HG03097 (cell line): ENCODE data around the gene NCOA5.

ENCODE experiments used
- ATAC-seq: cut with Tn5 transposase; IDR thresholded peaks from one replicate; pipeline ENCODE4 v1.9.1; 2021; ENCODE audit not compliant: unreplicated experiment, low FRiP score

Gene NCOA5

GRCh38 chr20:46089417-46090388 lies at the start of gene NCOA5:
Gene NCOA5 (minus strand): TSS chr20:46089962. CDS start chr20:46079424, 10,538 bp downstream.
- peak; percentile 80 for ATAC-seq

GRCh38 chr20:46139266-46139889 lies 49.6 kb upstream of the NCOA5 start:
- no peak for ATAC-seq

- ATAC-seq: no peak
Measured at GRCh38 chr20:46137816-46138215, 48.1 kb upstream of the NCOA5 start.

- ATAC-seq: no peak
Measured at GRCh38 chr20:46135856-46136633, 46.3 kb upstream of the NCOA5 start.

- ATAC-seq: no peak
Measured at GRCh38 chr20:46134716-46135115, 45.0 kb upstream of the NCOA5 start.

GRCh38 chr20:46133886-46134654 lies 44.3 kb upstream of the NCOA5 start:
- ATAC-seq: no peak

- ATAC-seq: no peak
Measured at GRCh38 chr20:46132705-46133120, 43.0 kb upstream of the NCOA5 start.

- ATAC-seq: no peak
Measured at GRCh38 chr20:46131396-46131795, 41.6 kb upstream of the NCOA5 start.

- no peak for ATAC-seq
Measured at GRCh38 chr20:46130534-46130933, 40.8 kb upstream of the NCOA5 start.

- no peak for ATAC-seq
Measured at GRCh38 chr20:46129955-46130481, 40.3 kb upstream of the NCOA5 start.

- no peak for ATAC-seq
Measured at GRCh38 chr20:46128310-46129151, 38.8 kb upstream of the NCOA5 start.

GRCh38 chr20:46127396-46128010 lies 37.7 kb upstream of the NCOA5 start:
- ATAC-seq: no peak

GRCh38 chr20:46126440-46127056 lies 36.8 kb upstream of the NCOA5 start:
- no peak for ATAC-seq

GRCh38 chr20:46123482-46124245 lies 33.9 kb upstream of the NCOA5 start:
- no peak for ATAC-seq

GRCh38 chr20:46122516-46123481 lies 33.0 kb upstream of the NCOA5 start:
- ATAC-seq: no peak

GRCh38 chr20:46122071-46122470 lies 32.3 kb upstream of the NCOA5 start:
- ATAC-seq: no peak
